Endothelial cell of umbilical vein (primary cell): ENCODE data around the gene CBLC. TPM values are rescaled to one million over a fixed set of nuclear protein-coding genes. Genes with fewer than 3 reads are reported as not detected.

ENCODE experiments used
- BruUV-seq: library from RNA; stranded (reverse); fragments of 400-500 nt; replicated peaks from 2 replicates; lab custom pipeline; 2021; lab: Mats Ljungman, UMichigan
- CTCF ChIA-PET: fragments of 300-600, 350-600 bp; sonication (Branson Sonifier 250); formaldehyde crosslinking; loops from one replicate; lab custom pipeline; 2021; ENCODE audit warnings: antibody characterized with exemption, inconsistent platforms; lab: Charles Lee
- POLR2A ChIA-PET: fragments of 300-600, 350-600 bp; sonication (Branson Sonifier 250); formaldehyde crosslinking; loops from one replicate; lab custom pipeline; 2021; ENCODE audit warnings: antibody characterized with exemption, inconsistent platforms; lab: Charles Lee
- DNase-seq: peaks from one replicate; pipeline ENCODE4 v3.0.0-alpha.2; 2011; ENCODE audit warnings: low read depth, low spot score
- FAIRE-seq: peaks from 2 replicates; lab custom pipeline; 2011; peaks lifted over from hg19 to GRCh38; lab: Jason Lieb, UNC
- H2AFZ ChIP-seq: 2 replicates; pipeline ENCODE4 v1.6.0; 2012; ENCODE audit warnings: low read depth, low read length, control low read depth, inconsistent platforms
- H3K27ac ChIP-seq: 2 replicates; pipeline ENCODE4 v1.5.1; 2011; ENCODE audit warnings: low read depth, mild to moderate bottlenecking, control low read depth, low read length, moderate library complexity; ENCODE audit not compliant: insufficient read depth
- H3K27me3 ChIP-seq, 2 experiments: 2 replicates each; pipeline versions ENCODE4 v1.6.0 to v1.6.1; 2011; ENCODE audit warnings: low read length in 2 of 2, mixed read lengths in 1 of 2; ENCODE audit not compliant: control insufficient read depth in 2 of 2, insufficient read depth in 2 of 2
- H3K36me3 ChIP-seq, 2 experiments: 2 replicates in 1 of 2; 3 replicates in 1 of 2; pipeline ENCODE4 v1.5.1; 2011; ENCODE audit warnings: low read length in 2 of 2, mild to moderate bottlenecking in 1 of 2, moderate library complexity in 1 of 2; ENCODE audit not compliant: control insufficient read depth in 2 of 2, insufficient read depth in 2 of 2; ENCODE audit errors: extremely low read depth in 1 of 2
- H3K4me1 ChIP-seq: 3 replicates; pipeline ENCODE4 v1.5.1; 2011; ENCODE audit warnings: mild to moderate bottlenecking, low read length; ENCODE audit not compliant: control insufficient read depth, insufficient read depth; ENCODE audit errors: extremely low read depth
- H3K4me2 ChIP-seq: 2 replicates; pipeline ENCODE4 v1.6.1; 2011; ENCODE audit warnings: low read length, control low read depth, mixed read lengths; ENCODE audit not compliant: insufficient read depth
- H3K4me3 ChIP-seq, 3 experiments: fragments of 200-600 bp in 1 of 3; sonication (generic), shearing (Covaris generic) in 1 of 3; replicated peaks in 1 of 3; 2 replicates each; pipeline ENCODE4 v1.5.1; 2011 to 2016; ENCODE audit warnings: control low read depth in 3 of 3, low read length in 3 of 3, mild to moderate bottlenecking in 2 of 3, inconsistent platforms in 1 of 3, low read depth in 1 of 3, moderate library complexity in 1 of 3; ENCODE audit not compliant: insufficient read depth in 1 of 3
- H3K79me2 ChIP-seq: 2 replicates; pipeline ENCODE4 v1.6.0; 2012; ENCODE audit warnings: low read length, inconsistent platforms; ENCODE audit not compliant: control insufficient read depth, insufficient read depth
- H3K9ac ChIP-seq: replicated peaks from 2 replicates; pipeline ENCODE3; 2011; ENCODE audit warnings: low read length, control low read depth; ENCODE audit not compliant: insufficient read depth; ENCODE audit errors: extremely low read depth
- H3K9me1 ChIP-seq: replicated peaks from 3 replicates; pipeline ENCODE4 v1.6.0; 2011; ENCODE audit warnings: mild to moderate bottlenecking, low read length; ENCODE audit not compliant: control insufficient read depth, insufficient read depth; ENCODE audit errors: extremely low read depth
- H3K9me3 ChIP-seq: replicated peaks from 2 replicates; pipeline ENCODE4 v1.5.1; 2012; ENCODE audit warnings: low read length, inconsistent platforms; ENCODE audit not compliant: control insufficient read depth, insufficient read depth
- H4K20me1 ChIP-seq: replicated peaks from 2 replicates; pipeline ENCODE3; 2011; ENCODE audit warnings: mild to moderate bottlenecking, low read length; ENCODE audit not compliant: control insufficient read depth, insufficient read depth; ENCODE audit errors: extremely low read depth
- CTCF ChIP-seq, 2 donors: IDR thresholded peaks; 1 replicate in 1 of 2; 2 replicates in 1 of 2; pipeline ENCODE4 v1.5.1; 2011; ENCODE audit warnings: low read length in 2 of 2, mild to moderate bottlenecking in 2 of 2, moderate library complexity in 2 of 2, control low read depth in 1 of 2, inconsistent platforms in 1 of 2, low read depth in 1 of 2; ENCODE audit not compliant: insufficient read depth in 1 of 2; ENCODE audit errors: extremely low read depth in 1 of 2
- EZH2 ChIP-seq: IDR thresholded peaks from 2 replicates; pipeline ENCODE4 v1.6.1; 2012; ENCODE audit warnings: borderline replicate concordance, low read depth, mild to moderate bottlenecking, moderate library complexity, low read length, inconsistent platforms; ENCODE audit not compliant: severe bottlenecking
- FOS ChIP-seq: IDR thresholded peaks from 2 replicates; pipeline ENCODE4 v1.6.1; 2011; ENCODE audit warnings: mild to moderate bottlenecking, low read length, moderate library complexity, borderline replicate concordance; ENCODE audit not compliant: insufficient read depth
- GATA2 ChIP-seq: IDR thresholded peaks from 2 replicates; pipeline ENCODE4 v1.7.0; 2011; ENCODE audit warnings: low read depth, mild to moderate bottlenecking, moderate library complexity, mixed read lengths, low read length; ENCODE audit not compliant: insufficient read length, insufficient read depth
- JUN ChIP-seq: IDR thresholded peaks from 2 replicates; pipeline ENCODE4 v1.6.1; 2011; ENCODE audit warnings: borderline replicate concordance, low read depth; ENCODE audit not compliant: insufficient read length, insufficient read depth
- MAX ChIP-seq: IDR thresholded peaks from 2 replicates; pipeline ENCODE4 v1.6.1; 2011; ENCODE audit not compliant: insufficient read depth, insufficient read length
- MYC ChIP-seq: IDR thresholded peaks from one replicate; pipeline ENCODE4 v1.6.1; 2011; ENCODE audit warnings: mild to moderate bottlenecking, low read depth, low read length
- POLR2A ChIP-seq: IDR thresholded peaks from 2 replicates; pipeline ENCODE4 v1.6.1; 2012; ENCODE audit warnings: low read depth, mild to moderate bottlenecking, control low read depth, low read length
- POLR2AphosphoS5 ChIP-seq: IDR thresholded peaks from 2 replicates; pipeline ENCODE4 v1.6.1; 2012; ENCODE audit warnings: low read depth, mild to moderate bottlenecking, control low read depth, low read length, moderate library complexity; ENCODE audit not compliant: insufficient read depth
- dilution Hi-C: fragments of 300-500 bp; cut with MboI; formaldehyde crosslinking; loops from one replicate; pipeline ENCODE4 v1.15.0; 2019; ENCODE audit warnings: low sequenced_read_pairs; ENCODE audit not compliant: extremely low pct_ligation_motif_present
- intact Hi-C: fragments of 100-400 bp; cut with micrococcal nuclease; formaldehyde crosslinking; loops from one replicate; pipeline ENCODE4 v1.10.0; 2022
- polyA plus RNA-seq, 4 experiments: library from polyadenylated mRNA; depleted of rRNA in 3 of 4; stranded (reverse) in 3 of 4; unstranded in 1 of 4; fragments of >200 nt; gene quantifications; 2 replicates each; pipeline versions ENCODE4 v1.2.1 to v1.2.3, GENCODE V29; 2011 to 2012; ENCODE audit warnings: missing spikeins in 1 of 4
- total RNA-seq: library from RNA; stranded (reverse); gene quantifications from 2 replicates; pipeline ENCODE4 v1.2.3, GENCODE V29; 2021

Gene CBLC
- total and polyA plus RNA-seq, 2 donors (not counting 3 experiments of a cell fraction or from before 2014, with no cell fraction given), result 0.04 TPM; not detected in 1

GRCh38 chr19:44729516-44730033 is 48.1 kb upstream of the CBLC start:
- POLR2A ChIA-PET, result no interaction called here
- intact Hi-C loops, result no loop called here
- dilution Hi-C loops, result no loop called here
- no peak for DNase-seq
- no peak overlapping the region for H3K27ac ChIP-seq
- CTCF ChIA-PET, result interaction anchor here (1.9 to 15.8 kb wide), 3 partner anchors 39 to 159 kb away, joined by 6 to 688 read pairs (median 7); partner anchors contain the start of gene CBLC
- TF ChIP-seq CTCF (IDR thresholded peaks at IDR 0.05; ENCODE audit: extremely low read depth in 1 of 2, insufficient read depth in 1 of 2, low read depth in 1 of 2, low read length in 2 of 2), result no peak
- TF ChIP-seq FOS, result no peak
- TF ChIP-seq EZH2, result no peak
- TF ChIP-seq POLR2A, result no peak
- no peak for TF ChIP-seq MAX
- no peak for TF ChIP-seq MYC
- TF ChIP-seq JUN, result no peak
- TF ChIP-seq GATA2, result no peak
- no peak for TF ChIP-seq POLR2AphosphoS5
- no peaks in the 10 kb centered on the region for H3K9me1 ChIP-seq
- no peak overlapping the region for H3K9ac ChIP-seq
- H3K36me3 ChIP-seq, result no peaks in the 10 kb centered on the region
- H3K79me2 ChIP-seq, result no peaks in the 10 kb centered on the region
- no peak overlapping the region for H2AFZ ChIP-seq
- no peaks in the 10 kb centered on the region for H3K9me3 ChIP-seq
- peaks cover 7% of the 10 kb centered on the region for H3K4me1 ChIP-seq
- no peaks in the 10 kb centered on the region for H3K27me3 ChIP-seq
- no peak overlapping the region for H3K4me3 ChIP-seq
- BruUV-seq, result no TSS peak
- H4K20me1 ChIP-seq, result no peaks in the 10 kb centered on the region
- H3K4me2 ChIP-seq, result no peak overlapping the region
- no peak for FAIRE-seq
